Spinal cord (tissue), 10 donors: ENCODE measurements around the gene SPPL2C. TPM values are rescaled to one million over a fixed set of nuclear protein-coding genes. Genes with fewer than 3 reads are reported as not detected.

Source experiments
- DNase-seq, 6 donors: peaks; one replicate each; pipeline versions ENCODE4 v3.0.0 to v3.0.0-alpha.2; 2013 to 2015; ENCODE audit warnings: low spot score in 6 of 6, low read depth in 4 of 6
- H3K27ac ChIP-seq: one replicate; pipeline ENCODE4 v1.5.1; 2013; ENCODE audit warnings: low read depth, low read length, control low read depth
- H3K27me3 ChIP-seq: one replicate; pipeline ENCODE4 v1.6.1; 2013; ENCODE audit warnings: low read length; ENCODE audit not compliant: control insufficient read depth, insufficient read depth
- H3K36me3 ChIP-seq: one replicate; pipeline ENCODE4 v1.6.1; 2013; ENCODE audit warnings: low read length; ENCODE audit not compliant: control insufficient read depth, insufficient read depth
- H3K4me1 ChIP-seq: one replicate; pipeline ENCODE4 v1.6.1; 2013; ENCODE audit warnings: low read length; ENCODE audit not compliant: control insufficient read depth, insufficient read depth
- H3K4me3 ChIP-seq: one replicate; pipeline ENCODE4 v1.5.1; 2013; ENCODE audit warnings: low read depth, low read length, control low read depth
- H3K9me3 ChIP-seq: one replicate; pipeline ENCODE4 v1.6.1; 2013; ENCODE audit warnings: low read length; ENCODE audit not compliant: control insufficient read depth, insufficient read depth
- WGBS: methylation state at CpG from one replicate; pipeline ENCODE4 v1.1.5; 2013; ENCODE audit warnings: missing lambda C conversion rate; ENCODE audit not compliant: insufficient coverage; 5-methylcytosine and 5-hydroxymethylcytosine counted together
- polyA plus RNA-seq, 2 donors: library from polyadenylated mRNA; unstranded; fragments of 120-200 nt; gene quantifications; one replicate each; pipeline ENCODE4 v1.2.1, GENCODE V29; 2013; ENCODE audit not compliant: insufficient read length in 2 of 2
- total RNA-seq, 2 donors: library from RNA; depleted of rRNA in 1 of 2; stranded (reverse); fragments of 120-200 nt in 1 of 2; fragments of >200 nt in 1 of 2; gene quantifications; one replicate each; pipeline versions ENCODE4 v1.2.3 to v1.2.4, GENCODE V29; 2013 to 2014
- donor health status: healthy.

Gene SPPL2C
- total and polyA plus RNA-seq, 4 donors: 0.10 to 0.38 (median 0.19) TPM; not detected in 1

GRCh38 chr17:45889579-45889978, 44.9 kb downstream of the SPPL2C start:
- no peak overlapping the region for H3K4me3 ChIP-seq
- peaks cover 4% of the 10 kb centered on the region for H3K4me1 ChIP-seq
- WGBS: 13% methylated on average over 2 of the region's 4 CpGs
- H3K27me3 ChIP-seq: no peaks in the 10 kb centered on the region
- H3K9me3 ChIP-seq: no peaks in the 10 kb centered on the region
- H3K36me3 ChIP-seq: no peaks in the 10 kb centered on the region
- DNase-seq: no peak
- H3K27ac ChIP-seq: no peak overlapping the region

GRCh38 chr17:45893725-45894021, 49.0 kb downstream of the SPPL2C start:
- H3K27ac ChIP-seq: peak overlapping the region; percentile 71
- no peaks in the 10 kb centered on the region for H3K9me3 ChIP-seq
- DNase-seq: no peak
- peaks cover 31% of the 10 kb centered on the region for H3K27me3 ChIP-seq
- H3K4me1 ChIP-seq: peaks cover 30% of the 10 kb centered on the region
- peak overlapping the region; percentile 71 for H3K4me3 ChIP-seq
- H3K36me3 ChIP-seq: no peaks in the 10 kb centered on the region
- WGBS: 33% methylated on average over 5 of the region's 7 CpGs

- Histone ChIP-seq H3K27me3 (peaks cover 31% of the 10 kb centered on the region), H3K27ac (peak within 1 kb of the TSS; percentile 71)
- WGBS: 1% methylated on average over 97 of the region's 97 CpGs
Measured at GRCh38 chr17:45894022-45894784, 49.5 kb downstream of the SPPL2C start, which contains the start of gene MAPT. TSS of gene MAPT (plus strand) at chr17:45894554. CDS start at chr17:45962338, 67,784 bp downstream.

GRCh38 chr17:45895304-45895968, 50.8 kb downstream of the SPPL2C start:
- H3K4me1 ChIP-seq: peaks cover 34% of the 10 kb centered on the region
- peak in 4 of 6 donors; percentile 72 to 98 (median 84) for DNase-seq
- H3K36me3 ChIP-seq: no peaks in the 10 kb centered on the region
- WGBS: under 1% methylated on average over 37 of the region's 63 CpGs
- H3K9me3 ChIP-seq: no peaks in the 10 kb centered on the region
- H3K27ac ChIP-seq: peak overlapping the region; percentile 57
- peak overlapping the region; percentile 69 for H3K4me3 ChIP-seq
- H3K27me3 ChIP-seq: peaks cover 31% of the 10 kb centered on the region

More at GRCh38 chr17:45894022-45894784, 49.5 kb downstream of the SPPL2C start, which contains the start of gene MAPT:
- H3K9me3 ChIP-seq: no peaks in the 10 kb centered on the region
- DNase-seq: peak; percentile 87 to 98 (median 89)
- peak within 1 kb of the TSS; percentile 71 for H3K4me3 ChIP-seq
- no peaks in the 10 kb centered on the region for H3K36me3 ChIP-seq
- H3K4me1 ChIP-seq: peaks cover 34% of the 10 kb centered on the region

GRCh38 chr17:45895969-45896785, 51.5 kb downstream of the SPPL2C start:
- Histone ChIP-seq H3K27ac (peak overlapping the region; percentile 57), H3K4me3 (peak overlapping the region; percentile 69), H3K4me1 (peaks cover 34% of the 10 kb centered on the region), H3K9me3 (no peaks in the 10 kb centered on the region), H3K27me3 (peaks cover 31% of the 10 kb centered on the region), H3K36me3 (no peaks in the 10 kb centered on the region)
- no peak for DNase-seq
- 1% methylated on average over 42 of the region's 55 CpGs for WGBS

Other genes with a start within 250 kb of the SPPL2C start
- 1 to 10 TPM; 1.9 to 3.2 TPM for gene CRHR1, start 60.6 kb upstream of the SPPL2C start, total RNA-seq
- gene CRHR1, start 60.6 kb upstream of the SPPL2C start, polyA plus RNA-seq: 10 to 100 TPM in 1 of 2 donors, 1 to 10 TPM in 1; 8.1 to 10.4 TPM
- 10 to 100 TPM; 48.2 to 83.0 TPM for gene MAPT, start 49.7 kb downstream of the SPPL2C start, total RNA-seq
- gene MAPT, start 49.7 kb downstream of the SPPL2C start, polyA plus RNA-seq: 100 to 1,000 TPM; 439 to 446 TPM
- 1 to 10 TPM in 1 of 2 donors, under 1 TPM in 1; 0.66 to 3.1 TPM for gene STH, start 154.4 kb downstream of the SPPL2C start, total RNA-seq
- gene STH, start 154.4 kb downstream of the SPPL2C start, polyA plus RNA-seq: 1 to 10 TPM in 1 of 2 donors, not detected in 1; 2.4 TPM